GM21529 (cell line): ENCODE data around the gene NENF.
"Not testable (repeated sequence)": the region's sequence is repeated elsewhere in the genome, so short reads cannot be mapped to it uniquely, and the experiment has no call there.

Experiments
- ATAC-seq: cut with Tn5 transposase; IDR thresholded peaks from one replicate; pipeline ENCODE4 v1.9.1; 2021; ENCODE audit not compliant: unreplicated experiment

Gene NENF

GRCh38 chr1:212432661-212433576, at the start of gene NENF:
Gene NENF, plus strand, starts transcription at chr1:212432920. Its CDS starts 24 bp downstream, at chr1:212432944.
- peak; percentile 99 for ATAC-seq

GRCh38 chr1:212386029-212386428, 46.7 kb upstream of the NENF start:
- ATAC-seq, result no peak

GRCh38 chr1:212388985-212389716, 43.6 kb upstream of the NENF start:
- ATAC-seq, result no peak

- not testable (repeated sequence) for ATAC-seq
These were observed 36.9 kb upstream of the NENF start for GRCh38 chr1:212395678-212396437.

GRCh38 chr1:212396638-212397037, 36.1 kb upstream of the NENF start:
- no peak for ATAC-seq

- ATAC-seq, result no peak
These were observed 35.5 kb upstream of the NENF start for GRCh38 chr1:212397171-212397570.

- no peak for ATAC-seq
These were observed 31.7 kb upstream of the NENF start for GRCh38 chr1:212401042-212401441.

- ATAC-seq, result no peak
These were observed 30.7 kb upstream of the NENF start for GRCh38 chr1:212401838-212402582.

GRCh38 chr1:212402666-212403321, 29.9 kb upstream of the NENF start:
- no peak for ATAC-seq

- no peak for ATAC-seq
These were observed 22.4 kb upstream of the NENF start for GRCh38 chr1:212410231-212410820.

- ATAC-seq, result no peak
These were observed 20.3 kb upstream of the NENF start for GRCh38 chr1:212412374-212412773.

- ATAC-seq, result peak; percentile 26
These were observed 18.8 kb upstream of the NENF start for GRCh38 chr1:212413902-212414327.

GRCh38 chr1:212414328-212415106, 18.2 kb upstream of the NENF start, which contains the start of gene PACC1:
Gene PACC1, minus strand, starts transcription at chr1:212414886. Its CDS starts 129 bp downstream, at chr1:212414757.
- ATAC-seq, result peak; percentile 95

GRCh38 chr1:212415107-212415841, 17.4 kb upstream of the NENF start:
- ATAC-seq, result no peak

- ATAC-seq, result no peak
These were observed 11.6 kb upstream of the NENF start for GRCh38 chr1:212421165-212421564.

GRCh38 chr1:212423879-212424278, 8.8 kb upstream of the NENF start:
- ATAC-seq, result no peak

GRCh38 chr1:212428496-212428895, 4.2 kb upstream of the NENF start:
- ATAC-seq, result no peak

GRCh38 chr1:212430416-212430815, 2.3 kb upstream of the NENF start:
- ATAC-seq, result no peak
